HepG2 (cell line): ENCODE data around the gene UCP3. TPM values are rescaled to one million over a fixed set of nuclear protein-coding genes. Genes with fewer than 3 reads are reported as not detected.

Source experiments
- CBX1 ChIP-seq: IDR thresholded peaks from one replicate; pipeline ENCODE4 v1.6.1; 2016; ENCODE audit warnings: antibody characterized with exemption, low read depth
- EHMT2 ChIP-seq: fragments of 200-600 bp; sonication (generic); IDR thresholded peaks from 2 replicates; pipeline ENCODE4 v1.7.0; 2017; ENCODE audit warnings: antibody characterized with exemption, low read depth, low read length, borderline replicate concordance
- MTA3 ChIP-seq: sonication (generic); formaldehyde crosslinking; IDR thresholded peaks from 2 replicates; pipeline ENCODE4 v1.4.0; 2020; ENCODE audit warnings: missing genetic modification reagents
- NFE2L1 ChIP-seq: sonication (generic); formaldehyde crosslinking; IDR thresholded peaks from 2 replicates; pipeline ENCODE4 v1.4.0; 2020; ENCODE audit warnings: missing genetic modification reagents, mild to moderate bottlenecking, borderline replicate concordance
- NONO ChIP-seq, 2 experiments: fragments of 450-650 bp in 1 of 2; sonication (generic) in 1 of 2; formaldehyde crosslinking in 1 of 2; IDR thresholded peaks in 1 of 2; conservative IDR thresholded peaks in 1 of 2; 2 replicates each; pipeline versions ENCODE4 v1.6.1 to v1.8.0; 2017 to 2022; ENCODE audit warnings: mild to moderate bottlenecking in 1 of 2, missing genetic modification reagents in 1 of 2, moderate library complexity in 1 of 2
- PCBP2 ChIP-seq: fragments of 200-400 bp; formaldehyde crosslinking; optimal IDR thresholded peaks from 2 replicates; pipeline ENCODE3; 2018; ENCODE audit warnings: low read length, low read depth; ENCODE audit not compliant: poor library complexity, severe bottlenecking
- POLR2AphosphoS2 ChIP-seq: IDR thresholded peaks from 2 replicates; pipeline ENCODE4 v1.6.1; 2011; ENCODE audit warnings: low read depth, low read length, improper control_type of control experiment
- SNRNP70 ChIP-seq: fragments of 200-400 bp; formaldehyde crosslinking; IDR thresholded peaks from 2 replicates; pipeline ENCODE4 v1.6.1; 2017; ENCODE audit warnings: mild to moderate bottlenecking, low read depth, low read length, moderate library complexity
- TSC22D2 ChIP-seq: sonication (generic); formaldehyde crosslinking; IDR thresholded peaks from 2 replicates; pipeline ENCODE4 v1.5.1; 2020; ENCODE audit warnings: missing genetic modification reagents, mild to moderate bottlenecking, borderline replicate concordance
- YEATS2 ChIP-seq: sonication (generic); formaldehyde crosslinking; IDR thresholded peaks from 2 replicates; pipeline ENCODE4 v1.4.0; 2020; ENCODE audit warnings: missing genetic modification reagents, borderline replicate concordance
- ZFP36L1 ChIP-seq: sonication (generic); formaldehyde crosslinking; IDR thresholded peaks from 2 replicates; pipeline ENCODE4 v1.8.0; 2022; ENCODE audit warnings: mild to moderate bottlenecking, missing genetic modification reagents, moderate library complexity
- ZFY ChIP-seq: sonication (generic); formaldehyde crosslinking; IDR thresholded peaks from 2 replicates; pipeline ENCODE4 v1.4.0; 2020; ENCODE audit warnings: missing genetic modification reagents
- ZNF567 ChIP-seq: sonication (generic); formaldehyde crosslinking; IDR thresholded peaks from 2 replicates; pipeline ENCODE4 v1.8.1; 2023; ENCODE audit warnings: mild to moderate bottlenecking, missing genetic modification reagents, borderline replicate concordance
- ZSCAN21 ChIP-seq: sonication (generic); formaldehyde crosslinking; IDR thresholded peaks from 2 replicates; pipeline ENCODE4 v1.8.0; 2022; ENCODE audit warnings: mild to moderate bottlenecking, missing genetic modification reagents, moderate library complexity, borderline replicate concordance
- polyA plus RNA-seq, 8 experiments: library from polyadenylated mRNA; depleted of rRNA in 3 of 8; stranded (reverse) in 7 of 8; unstranded in 1 of 8; fragments of >200 nt; fragmentation: Illumina TruSeq in 4 of 8; extraction: Trizol in 4 of 8; gene quantifications; 2 replicates each; pipeline versions ENCODE4 v1.2.1 to v1.2.3, GENCODE V29; 2011 to 2016; ENCODE audit warnings: low read depth in 4 of 8, missing spikeins in 1 of 8, mixed read lengths in 1 of 8; ENCODE audit not compliant: insufficient read depth in 1 of 8
- total RNA-seq, 5 experiments: library from RNA; depleted of rRNA; stranded (reverse); fragments of >200 nt; fragmentation: Illumina TruSeq; extraction: Trizol; gene quantifications; 2 replicates each; pipeline ENCODE4 v1.2.3, GENCODE V29; 2016; ENCODE audit warnings: low read depth in 1 of 5
- TF ChIP-seq, protein P1 (sequence below): sonication (generic); formaldehyde crosslinking; IDR thresholded peaks from 2 replicates; pipeline ENCODE4 v1.8.0; 2022; ENCODE audit warnings: low read depth, missing genetic modification reagents
- TF ChIP-seq, protein P2 (sequence below): sonication (generic); formaldehyde crosslinking; conservative IDR thresholded peaks from 2 replicates; pipeline ENCODE4 v1.8.0; 2022; ENCODE audit warnings: mild to moderate bottlenecking, moderate library complexity, missing genetic modification reagents
- TF ChIP-seq, protein P3 (sequence below): IDR thresholded peaks from 2 replicates; pipeline ENCODE4 v1.6.1; 2012; ENCODE audit warnings: low read length, improper control_type of control experiment
- TF ChIP-seq, protein P4 (sequence below): sonication (generic); formaldehyde crosslinking; IDR thresholded peaks from 2 replicates; pipeline ENCODE4 v1.4.0; 2020; ENCODE audit warnings: missing genetic modification reagents

UCP3 gene
- total and polyA plus RNA-seq, 2 of the 13 experiments (the other 11 are each of a cell fraction or from before 2014, with no cell fraction given) = 0.37 TPM; not detected in 1

DNA sequence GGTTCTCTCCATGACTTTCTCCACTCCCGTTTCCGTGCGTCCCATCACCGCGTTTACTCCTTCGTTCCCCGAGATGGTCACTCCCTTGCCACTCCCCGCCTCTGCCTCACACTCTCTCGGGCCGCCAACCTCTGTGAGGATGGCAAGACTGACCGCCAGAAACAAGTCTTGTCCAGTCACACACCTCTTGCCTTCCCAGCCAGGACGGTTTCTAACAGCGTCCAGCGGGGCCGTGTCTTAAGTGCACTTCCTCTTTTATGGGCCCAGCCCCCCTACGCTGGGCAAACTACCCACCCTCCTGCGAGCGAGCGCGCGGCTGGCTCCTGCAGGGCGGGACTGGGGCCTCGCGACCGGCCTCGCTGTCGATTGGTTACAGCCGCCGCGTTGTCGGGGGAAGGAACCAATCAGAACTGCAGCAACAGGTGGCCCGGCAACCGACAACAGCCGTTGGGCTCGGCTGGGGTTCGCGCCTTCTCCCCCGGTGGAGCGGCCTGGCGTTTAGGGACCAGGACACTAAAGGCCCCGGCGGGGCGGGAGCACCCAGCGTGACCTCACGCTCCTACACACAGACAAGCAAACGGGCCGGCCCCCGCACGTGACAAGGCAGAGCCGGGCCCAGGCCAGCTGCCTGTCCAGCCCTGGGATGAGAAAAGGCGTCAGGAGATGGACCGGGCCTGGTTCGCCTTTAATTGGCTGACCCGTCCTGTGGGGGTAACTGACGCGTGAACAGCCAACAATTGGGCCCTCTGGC is 25.7 kb downstream of the UCP3 start (continued):
- TF ChIP-seq, protein P1, sequence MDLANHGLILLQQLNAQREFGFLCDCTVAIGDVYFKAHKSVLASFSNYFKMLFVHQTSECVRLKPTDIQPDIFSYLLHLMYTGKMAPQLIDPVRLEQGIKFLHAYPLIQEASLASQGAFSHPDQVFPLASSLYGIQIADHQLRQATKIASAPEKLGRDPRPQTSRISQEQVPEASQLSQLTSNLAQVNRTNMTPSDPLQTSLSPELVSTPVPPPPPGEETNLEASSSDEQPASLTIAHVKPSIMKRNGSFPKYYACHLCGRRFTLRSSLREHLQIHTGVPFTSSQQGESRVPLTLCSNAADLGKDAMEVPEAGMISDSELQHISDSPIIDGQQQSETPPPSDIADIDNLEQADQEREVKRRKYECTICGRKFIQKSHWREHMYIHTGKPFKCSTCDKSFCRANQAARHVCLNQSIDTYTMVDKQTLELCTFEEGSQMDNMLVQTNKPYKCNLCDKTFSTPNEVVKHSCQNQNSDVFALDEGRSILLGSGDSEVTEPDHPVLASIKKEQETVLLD = peak; percentile 70
- TF ChIP-seq, protein P2, sequence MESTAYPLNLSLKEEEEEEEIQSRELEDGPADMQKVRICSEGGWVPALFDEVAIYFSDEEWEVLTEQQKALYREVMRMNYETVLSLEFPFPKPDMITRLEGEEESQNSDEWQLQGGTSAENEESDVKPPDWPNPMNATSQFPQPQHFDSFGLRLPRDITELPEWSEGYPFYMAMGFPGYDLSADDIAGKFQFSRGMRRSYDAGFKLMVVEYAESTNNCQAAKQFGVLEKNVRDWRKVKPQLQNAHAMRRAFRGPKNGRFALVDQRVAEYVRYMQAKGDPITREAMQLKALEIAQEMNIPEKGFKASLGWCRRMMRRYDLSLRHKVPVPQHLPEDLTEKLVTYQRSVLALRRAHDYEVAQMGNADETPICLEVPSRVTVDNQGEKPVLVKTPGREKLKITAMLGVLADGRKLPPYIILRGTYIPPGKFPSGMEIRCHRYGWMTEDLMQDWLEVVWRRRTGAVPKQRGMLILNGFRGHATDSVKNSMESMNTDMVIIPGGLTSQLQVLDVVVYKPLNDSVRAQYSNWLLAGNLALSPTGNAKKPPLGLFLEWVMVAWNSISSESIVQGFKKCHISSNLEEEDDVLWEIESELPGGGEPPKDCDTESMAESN (CRISPR knock-in tag) = peak; percentile 65; the same call in 1 of the 2 replicates
- TF ChIP-seq ZFP36L1 (CRISPR knock-in tag) (peak; percentile 97), ZFY (CRISPR knock-in tag) (peak; percentile 98), CBX1 (no peak), NFE2L1 (CRISPR knock-in tag) (no peak), EHMT2 (peak; percentile 59; the same call in 1 of the 2 replicates), TSC22D2 (CRISPR knock-in tag) (peak; percentile 78; the same call in 1 of the 2 replicates), PCBP2 (no peak), YEATS2 (CRISPR knock-in tag) (peak; percentile 45; the same call in 1 of the 2 replicates), ZSCAN21 (CRISPR knock-in tag) (peak; percentile 94), POLR2AphosphoS2 (no peak), ZNF567 (no peak; the same call in 1 of the 2 replicates), MTA3 (no peak), NONO (IDR thresholded peaks at IDR 0.05) (no peak), NONO (CRISPR knock-in tag; conservative IDR thresholded peaks at IDR 0.05) (peak; percentile 21; the same call in 1 of the 2 replicates), SNRNP70 (no peak)
- TF ChIP-seq, protein P3, sequence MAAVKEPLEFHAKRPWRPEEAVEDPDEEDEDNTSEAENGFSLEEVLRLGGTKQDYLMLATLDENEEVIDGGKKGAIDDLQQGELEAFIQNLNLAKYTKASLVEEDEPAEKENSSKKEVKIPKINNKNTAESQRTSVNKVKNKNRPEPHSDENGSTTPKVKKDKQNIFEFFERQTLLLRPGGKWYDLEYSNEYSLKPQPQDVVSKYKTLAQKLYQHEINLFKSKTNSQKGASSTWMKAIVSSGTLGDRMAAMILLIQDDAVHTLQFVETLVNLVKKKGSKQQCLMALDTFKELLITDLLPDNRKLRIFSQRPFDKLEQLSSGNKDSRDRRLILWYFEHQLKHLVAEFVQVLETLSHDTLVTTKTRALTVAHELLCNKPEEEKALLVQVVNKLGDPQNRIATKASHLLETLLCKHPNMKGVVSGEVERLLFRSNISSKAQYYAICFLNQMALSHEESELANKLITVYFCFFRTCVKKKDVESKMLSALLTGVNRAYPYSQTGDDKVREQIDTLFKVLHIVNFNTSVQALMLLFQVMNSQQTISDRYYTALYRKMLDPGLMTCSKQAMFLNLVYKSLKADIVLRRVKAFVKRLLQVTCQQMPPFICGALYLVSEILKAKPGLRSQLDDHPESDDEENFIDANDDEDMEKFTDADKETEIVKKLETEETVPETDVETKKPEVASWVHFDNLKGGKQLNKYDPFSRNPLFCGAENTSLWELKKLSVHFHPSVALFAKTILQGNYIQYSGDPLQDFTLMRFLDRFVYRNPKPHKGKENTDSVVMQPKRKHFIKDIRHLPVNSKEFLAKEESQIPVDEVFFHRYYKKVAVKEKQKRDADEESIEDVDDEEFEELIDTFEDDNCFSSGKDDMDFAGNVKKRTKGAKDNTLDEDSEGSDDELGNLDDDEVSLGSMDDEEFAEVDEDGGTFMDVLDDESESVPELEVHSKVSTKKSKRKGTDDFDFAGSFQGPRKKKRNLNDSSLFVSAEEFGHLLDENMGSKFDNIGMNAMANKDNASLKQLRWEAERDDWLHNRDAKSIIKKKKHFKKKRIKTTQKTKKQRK = no peak
- TF ChIP-seq, protein P4, sequence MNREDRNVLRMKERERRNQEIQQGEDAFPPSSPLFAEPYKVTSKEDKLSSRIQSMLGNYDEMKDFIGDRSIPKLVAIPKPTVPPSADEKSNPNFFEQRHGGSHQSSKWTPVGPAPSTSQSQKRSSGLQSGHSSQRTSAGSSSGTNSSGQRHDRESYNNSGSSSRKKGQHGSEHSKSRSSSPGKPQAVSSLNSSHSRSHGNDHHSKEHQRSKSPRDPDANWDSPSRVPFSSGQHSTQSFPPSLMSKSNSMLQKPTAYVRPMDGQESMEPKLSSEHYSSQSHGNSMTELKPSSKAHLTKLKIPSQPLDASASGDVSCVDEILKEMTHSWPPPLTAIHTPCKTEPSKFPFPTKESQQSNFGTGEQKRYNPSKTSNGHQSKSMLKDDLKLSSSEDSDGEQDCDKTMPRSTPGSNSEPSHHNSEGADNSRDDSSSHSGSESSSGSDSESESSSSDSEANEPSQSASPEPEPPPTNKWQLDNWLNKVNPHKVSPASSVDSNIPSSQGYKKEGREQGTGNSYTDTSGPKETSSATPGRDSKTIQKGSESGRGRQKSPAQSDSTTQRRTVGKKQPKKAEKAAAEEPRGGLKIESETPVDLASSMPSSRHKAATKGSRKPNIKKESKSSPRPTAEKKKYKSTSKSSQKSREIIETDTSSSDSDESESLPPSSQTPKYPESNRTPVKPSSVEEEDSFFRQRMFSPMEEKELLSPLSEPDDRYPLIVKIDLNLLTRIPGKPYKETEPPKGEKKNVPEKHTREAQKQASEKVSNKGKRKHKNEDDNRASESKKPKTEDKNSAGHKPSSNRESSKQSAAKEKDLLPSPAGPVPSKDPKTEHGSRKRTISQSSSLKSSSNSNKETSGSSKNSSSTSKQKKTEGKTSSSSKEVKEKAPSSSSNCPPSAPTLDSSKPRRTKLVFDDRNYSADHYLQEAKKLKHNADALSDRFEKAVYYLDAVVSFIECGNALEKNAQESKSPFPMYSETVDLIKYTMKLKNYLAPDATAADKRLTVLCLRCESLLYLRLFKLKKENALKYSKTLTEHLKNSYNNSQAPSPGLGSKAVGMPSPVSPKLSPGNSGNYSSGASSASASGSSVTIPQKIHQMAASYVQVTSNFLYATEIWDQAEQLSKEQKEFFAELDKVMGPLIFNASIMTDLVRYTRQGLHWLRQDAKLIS (CRISPR knock-in tag) = no peak
